Stomach (tissue), 4 donors: ENCODE measurements around the gene TXN2.

Experiments used
- EP300 ChIP-seq: sonication (generic); formaldehyde crosslinking; IDR thresholded peaks from one replicate; pipeline ENCODE4 v1.6.1; 2017; ENCODE audit warnings: antibody characterized with exemption
- POLR2A ChIP-seq, 4 donors: fragments of 450-650 bp; IDR thresholded peaks; one replicate each; pipeline ENCODE4 v1.6.1; 2016; ENCODE audit warnings: antibody characterized with exemption in 4 of 4, control low read depth in 2 of 4, mild to moderate bottlenecking in 1 of 4, moderate library complexity in 1 of 4
- TF ChIP-seq, protein P1 (sequence below), 7 experiments: fragments of 450-650 bp in 4 of 7; fragments of 200-600 bp in 3 of 7; sonication (generic) in 3 of 7; IDR thresholded peaks; one replicate each; pipeline ENCODE4 v1.5.1; 2016 to 2019; ENCODE audit warnings: antibody characterized with exemption in 7 of 7, control low read depth in 2 of 7, mild to moderate bottlenecking in 1 of 7

DNA sequence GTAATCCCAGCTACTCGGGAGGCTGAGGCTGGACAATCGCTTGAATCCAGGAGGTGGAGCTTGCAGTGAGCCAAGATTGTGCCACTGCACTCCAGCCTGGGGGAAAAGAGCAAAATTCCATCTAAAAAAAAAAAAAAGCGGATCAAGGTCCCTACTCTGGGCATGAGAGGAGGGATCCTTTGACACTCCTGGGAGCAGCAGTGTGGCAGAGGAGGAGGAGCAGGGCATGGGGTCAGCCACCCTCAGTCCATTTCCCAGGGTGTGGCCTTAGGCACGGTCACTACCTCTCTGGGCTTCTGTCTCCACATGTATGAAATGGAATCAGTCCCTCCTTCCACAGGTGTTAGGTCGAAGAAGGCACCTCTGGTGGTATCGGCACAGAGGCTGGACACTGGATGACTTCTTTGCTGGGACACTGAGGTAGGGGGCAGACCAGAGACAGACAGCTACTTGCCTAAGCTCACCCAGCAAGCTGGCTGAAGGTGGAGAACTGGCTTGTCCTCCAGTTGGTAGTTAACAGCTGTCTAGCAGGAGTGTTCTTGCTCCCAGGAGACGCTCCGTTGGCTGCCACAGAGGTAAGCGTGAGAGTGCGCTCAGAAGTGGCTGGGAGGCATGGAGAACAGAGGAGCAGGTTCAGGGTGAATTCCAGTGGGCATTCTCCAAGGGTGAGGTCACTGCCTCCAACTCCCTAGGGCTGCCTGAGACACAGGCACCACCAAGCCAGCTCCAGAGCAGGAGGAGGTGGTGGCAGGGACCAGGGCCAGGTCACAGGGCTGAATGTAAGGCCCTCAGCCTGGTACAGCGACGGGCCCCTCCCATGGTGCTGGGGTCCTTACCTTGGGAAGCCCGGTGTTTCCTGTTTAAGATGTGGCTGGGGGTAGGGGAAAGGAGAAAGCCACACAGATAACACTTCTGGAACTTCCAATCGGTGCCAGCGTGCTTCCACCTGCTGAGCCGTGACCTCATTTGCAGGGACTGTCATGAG, 19.5 kb downstream of the TXN2 start:
- TF ChIP-seq, protein P1, sequence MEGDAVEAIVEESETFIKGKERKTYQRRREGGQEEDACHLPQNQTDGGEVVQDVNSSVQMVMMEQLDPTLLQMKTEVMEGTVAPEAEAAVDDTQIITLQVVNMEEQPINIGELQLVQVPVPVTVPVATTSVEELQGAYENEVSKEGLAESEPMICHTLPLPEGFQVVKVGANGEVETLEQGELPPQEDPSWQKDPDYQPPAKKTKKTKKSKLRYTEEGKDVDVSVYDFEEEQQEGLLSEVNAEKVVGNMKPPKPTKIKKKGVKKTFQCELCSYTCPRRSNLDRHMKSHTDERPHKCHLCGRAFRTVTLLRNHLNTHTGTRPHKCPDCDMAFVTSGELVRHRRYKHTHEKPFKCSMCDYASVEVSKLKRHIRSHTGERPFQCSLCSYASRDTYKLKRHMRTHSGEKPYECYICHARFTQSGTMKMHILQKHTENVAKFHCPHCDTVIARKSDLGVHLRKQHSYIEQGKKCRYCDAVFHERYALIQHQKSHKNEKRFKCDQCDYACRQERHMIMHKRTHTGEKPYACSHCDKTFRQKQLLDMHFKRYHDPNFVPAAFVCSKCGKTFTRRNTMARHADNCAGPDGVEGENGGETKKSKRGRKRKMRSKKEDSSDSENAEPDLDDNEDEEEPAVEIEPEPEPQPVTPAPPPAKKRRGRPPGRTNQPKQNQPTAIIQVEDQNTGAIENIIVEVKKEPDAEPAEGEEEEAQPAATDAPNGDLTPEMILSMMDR (IDR thresholded peaks at IDR 0.05): no peak
- TF ChIP-seq EP300 (no peak), POLR2A (IDR thresholded peaks at IDR 0.05) (no peak)
